BJ (cell line): Measurements from ENCODE around the gene DNLZ. TPM values are rescaled to one million over a fixed set of nuclear protein-coding genes. Genes with fewer than 3 reads are reported as not detected.

Source experiments
- CTCF ChIA-PET: fragments of 350-600 bp; formaldehyde crosslinking; extraction: SDS; loops from one replicate; lab custom pipeline; 2021; ENCODE audit warnings: antibody characterized with exemption, inconsistent platforms; lab: Yijun Ruan, JAX
- POLR2A ChIA-PET: fragments of 300-600 bp; sonication (Branson Sonifier 250); formaldehyde crosslinking; extraction: SDS; loops from one replicate; lab custom pipeline; 2021; ENCODE audit warnings: antibody characterized with exemption; lab: Charles Lee
- DNase-seq: peaks from one replicate; pipeline ENCODE4 v3.0.0-alpha.2; 2011; ENCODE audit warnings: low read depth
- H3K27me3 ChIP-seq: 2 replicates; pipeline ENCODE4 v1.6.0; 2011; ENCODE audit warnings: low read length; ENCODE audit not compliant: control insufficient read depth, insufficient read depth
- H3K36me3 ChIP-seq: 2 replicates; pipeline ENCODE4 v1.5.1; 2011; ENCODE audit warnings: low read length; ENCODE audit not compliant: control insufficient read depth, insufficient read depth
- H3K4me3 ChIP-seq: 2 replicates; pipeline ENCODE4 v1.5.1; 2011; ENCODE audit warnings: low read depth, mild to moderate bottlenecking, control low read depth, low read length
- polyA plus RNA-seq: library from polyadenylated mRNA; depleted of rRNA; stranded (reverse); fragments of >200 nt; gene quantifications from 2 replicates; pipeline ENCODE4 v1.2.3, GENCODE V29; 2011
- TF ChIP-seq, protein P1 (sequence below): IDR thresholded peaks from 2 replicates; pipeline ENCODE4 v1.5.1; 2011; ENCODE audit warnings: low read depth, mild to moderate bottlenecking, control low read depth, inconsistent platforms, low read length, moderate library complexity; ENCODE audit not compliant: insufficient read depth

Gene DNLZ
- polyA plus RNA-seq, 1 experiment = 7.2 TPM

DNA sequence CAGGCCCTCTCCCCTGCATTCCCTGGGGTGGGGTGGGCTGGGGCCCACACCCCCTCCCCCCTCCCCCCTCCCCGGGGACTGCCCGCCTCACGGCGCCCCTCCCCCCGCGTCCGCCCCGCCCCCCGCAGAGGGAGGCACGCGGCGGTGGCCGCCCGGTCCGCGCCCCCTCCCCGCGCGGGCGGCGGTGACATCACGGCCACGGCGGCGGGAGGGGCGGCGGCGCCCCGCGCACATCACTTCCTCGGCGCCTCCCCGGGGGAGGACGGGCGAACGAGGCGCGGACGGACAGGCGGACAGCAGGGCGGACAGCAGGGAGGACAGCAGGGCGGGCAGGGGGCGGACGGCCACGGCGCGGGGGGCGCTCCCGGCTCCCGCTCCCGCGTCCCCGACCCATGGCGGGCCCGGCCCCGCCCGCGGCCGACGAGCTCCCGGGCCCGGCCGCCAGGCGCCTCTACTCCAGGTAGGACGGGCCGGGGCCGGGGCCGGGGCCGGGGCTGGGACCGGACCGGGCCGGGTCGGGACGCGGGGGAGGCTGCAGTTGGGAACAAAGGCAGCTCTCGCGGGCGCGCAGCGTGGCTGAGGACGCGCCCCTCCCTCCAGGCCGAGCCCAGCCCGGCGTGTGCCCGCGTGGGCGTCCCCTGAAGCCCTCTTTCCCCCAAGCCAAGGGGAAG, 36.1 kb downstream of the DNLZ start, which contains the start of gene GPSM1:
GPSM1 (plus strand) TSS at position 236 of the 671 bp plus-strand sequence; CDS start at position 393, 157 bp downstream.
- peaks cover 7% of the 10 kb centered on the region for H3K36me3 ChIP-seq
- ChIA-PET POLR2A (no interaction called here), CTCF (interaction anchor here (1.5 to 10.8 kb wide), 4 partner anchors 10 to 73 kb away, joined by 3 to 93 read pairs (median 12); no protein-coding TSS in a partner anchor)
- peak within 1 kb of the TSS; percentile 88 for H3K4me3 ChIP-seq
- TF ChIP-seq, protein P1, sequence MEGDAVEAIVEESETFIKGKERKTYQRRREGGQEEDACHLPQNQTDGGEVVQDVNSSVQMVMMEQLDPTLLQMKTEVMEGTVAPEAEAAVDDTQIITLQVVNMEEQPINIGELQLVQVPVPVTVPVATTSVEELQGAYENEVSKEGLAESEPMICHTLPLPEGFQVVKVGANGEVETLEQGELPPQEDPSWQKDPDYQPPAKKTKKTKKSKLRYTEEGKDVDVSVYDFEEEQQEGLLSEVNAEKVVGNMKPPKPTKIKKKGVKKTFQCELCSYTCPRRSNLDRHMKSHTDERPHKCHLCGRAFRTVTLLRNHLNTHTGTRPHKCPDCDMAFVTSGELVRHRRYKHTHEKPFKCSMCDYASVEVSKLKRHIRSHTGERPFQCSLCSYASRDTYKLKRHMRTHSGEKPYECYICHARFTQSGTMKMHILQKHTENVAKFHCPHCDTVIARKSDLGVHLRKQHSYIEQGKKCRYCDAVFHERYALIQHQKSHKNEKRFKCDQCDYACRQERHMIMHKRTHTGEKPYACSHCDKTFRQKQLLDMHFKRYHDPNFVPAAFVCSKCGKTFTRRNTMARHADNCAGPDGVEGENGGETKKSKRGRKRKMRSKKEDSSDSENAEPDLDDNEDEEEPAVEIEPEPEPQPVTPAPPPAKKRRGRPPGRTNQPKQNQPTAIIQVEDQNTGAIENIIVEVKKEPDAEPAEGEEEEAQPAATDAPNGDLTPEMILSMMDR = no peak
- no peak for DNase-seq
- H3K27me3 ChIP-seq = no peaks in the 10 kb centered on the region

DNA sequence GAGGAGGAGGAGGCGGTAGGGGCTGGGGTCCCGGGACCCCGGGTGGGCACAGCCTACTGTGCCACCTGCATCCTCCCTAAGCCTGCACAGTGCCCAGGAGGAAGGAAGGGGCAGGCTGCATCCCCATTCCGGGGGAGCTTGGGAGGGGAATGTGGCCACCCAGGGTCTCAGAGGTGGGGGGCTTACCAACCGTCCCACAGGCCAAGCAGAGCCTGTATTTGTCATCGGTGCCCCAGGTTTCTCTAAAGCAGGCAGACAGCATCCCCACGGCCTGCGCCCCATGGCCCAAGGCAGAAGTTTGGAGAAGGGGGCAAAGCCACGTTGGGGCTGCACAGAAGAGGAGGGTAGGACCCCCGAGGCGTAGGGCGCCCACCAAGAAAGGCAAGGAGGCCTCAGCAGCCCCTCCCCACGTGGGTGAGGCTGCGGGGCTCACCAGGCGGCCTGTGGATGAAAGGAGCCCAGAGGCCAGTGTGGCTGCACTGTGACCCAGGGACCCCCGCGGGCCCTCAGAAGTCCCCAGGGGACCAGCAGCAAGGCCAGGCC, 36.7 kb downstream of the DNLZ start:
- H3K36me3 ChIP-seq = peaks cover 3% of the 10 kb centered on the region
- ChIA-PET CTCF (interaction anchor here (0.7 to 10.8 kb wide), 6 partner anchors 14 to 713 kb away, joined by 3 to 93 read pairs (median 4); no protein-coding TSS in a partner anchor), POLR2A (no interaction called here)
- no peaks in the 10 kb centered on the region; the same call in 1 of the 2 replicates for H3K27me3 ChIP-seq
- H3K4me3 ChIP-seq = peak overlapping the region; percentile 34
- no peak for DNase-seq
- TF ChIP-seq, protein P1 = no peak

DNA sequence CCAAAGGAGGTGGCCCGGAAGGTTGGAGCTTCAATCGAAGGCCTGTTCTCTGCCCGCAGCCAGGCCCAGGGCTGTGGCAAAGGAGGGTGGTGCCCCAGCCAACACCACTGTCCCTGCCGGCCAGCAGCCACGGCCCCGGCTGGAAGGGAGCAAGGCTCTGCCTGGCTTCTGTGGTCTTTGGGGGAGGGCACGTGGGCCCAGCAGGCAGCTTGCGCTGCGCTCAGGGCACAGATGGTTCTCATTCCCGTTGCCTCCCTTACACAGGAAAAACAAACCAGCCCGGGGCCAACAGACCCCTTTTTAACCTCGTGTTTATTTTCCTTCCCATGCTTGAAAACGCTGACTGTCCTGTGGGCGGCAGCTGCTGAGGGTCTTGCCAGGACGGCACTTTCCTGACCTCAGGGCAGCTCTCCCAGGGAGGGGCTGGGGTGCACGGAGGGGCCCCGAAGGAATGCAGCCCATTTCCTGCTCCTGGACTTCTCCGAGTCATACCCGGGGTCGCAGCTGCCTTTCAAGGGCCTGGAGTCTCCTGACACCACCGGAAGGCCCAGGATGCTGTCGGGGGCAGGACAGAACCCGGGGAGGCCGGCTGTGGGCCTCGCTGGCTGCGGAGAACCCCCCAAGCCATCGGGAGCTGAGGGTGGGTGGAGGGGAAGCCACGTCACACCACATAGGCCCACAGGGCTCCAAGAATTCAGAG, 37.3 kb downstream of the DNLZ start:
- DNase-seq = peak; percentile 82
- H3K4me3 ChIP-seq = no peak overlapping the region
- POLR2A ChIA-PET = no interaction called here
- CTCF ChIA-PET = interaction anchor here (0.7 to 10.8 kb wide), 7 partner anchors 14 to 714 kb away, joined by 3 to 93 read pairs (median 3); no protein-coding TSS in a partner anchor
- H3K36me3 ChIP-seq = no peaks in the 10 kb centered on the region; the same call in none of the 2 replicates
- TF ChIP-seq, protein P1 = no peak
- H3K27me3 ChIP-seq = no peaks in the 10 kb centered on the region; the same call in 1 of the 2 replicates

DNA sequence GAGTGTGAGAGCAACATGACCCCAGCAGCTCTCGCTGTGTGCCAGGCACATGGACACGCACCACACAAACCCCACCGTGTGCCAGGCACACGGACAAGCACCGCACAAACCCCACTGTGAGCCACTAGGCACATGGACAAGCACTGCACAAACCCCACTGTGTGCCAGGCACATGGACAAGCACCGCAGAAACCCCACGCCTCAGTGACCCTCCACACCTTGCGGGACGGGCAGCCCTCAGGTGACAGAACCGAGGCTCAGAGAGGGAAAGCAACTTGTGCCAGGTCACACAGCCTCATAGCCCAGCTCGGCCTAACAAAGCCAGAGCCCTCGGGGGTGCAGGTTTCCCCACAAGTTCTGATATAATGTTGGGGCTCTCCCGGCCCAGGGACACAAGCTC, 38.2 kb downstream of the DNLZ start:
- no peak for DNase-seq
- H3K4me3 ChIP-seq = no peak overlapping the region
- no peaks in the 10 kb centered on the region; the same call in 1 of the 2 replicates for H3K36me3 ChIP-seq
- no peaks in the 10 kb centered on the region; the same call in 1 of the 2 replicates for H3K27me3 ChIP-seq
- CTCF ChIA-PET = interaction anchor here (1.3 to 10.8 kb wide), 4 partner anchors 13 to 49 kb away, joined by 3 to 93 read pairs (median 10); no protein-coding TSS in a partner anchor
- TF ChIP-seq, protein P1 = no peak
- POLR2A ChIA-PET = interaction anchor here (0.6 kb wide), 1 partner anchor 28 kb away, joined by 4 read pairs; no protein-coding TSS in a partner anchor
